Keratinocyte (primary cell): Measurements from ENCODE around the gene TRMO.

Source experiments
- EZH2 ChIP-seq: IDR thresholded peaks from one replicate; pipeline ENCODE4 v1.6.1; 2012; ENCODE audit warnings: inconsistent platforms, mild to moderate bottlenecking, low read length, moderate library complexity
- TF ChIP-seq, protein P1 (sequence below), 3 experiments: IDR thresholded peaks in 1 of 3; conservative IDR thresholded peaks in 1 of 3; optimal IDR thresholded peaks in 1 of 3; 2 replicates in 2 of 3; 3 replicates in 1 of 3; pipeline versions ENCODE3 to v1.5.1; 2011; ENCODE audit warnings: low read length in 3 of 3, mild to moderate bottlenecking in 3 of 3, moderate library complexity in 2 of 3, control low read depth in 1 of 3, inconsistent platforms in 1 of 3; ENCODE audit not compliant: insufficient read depth in 2 of 3; ENCODE audit errors: extremely low read depth in 1 of 3

DNA sequence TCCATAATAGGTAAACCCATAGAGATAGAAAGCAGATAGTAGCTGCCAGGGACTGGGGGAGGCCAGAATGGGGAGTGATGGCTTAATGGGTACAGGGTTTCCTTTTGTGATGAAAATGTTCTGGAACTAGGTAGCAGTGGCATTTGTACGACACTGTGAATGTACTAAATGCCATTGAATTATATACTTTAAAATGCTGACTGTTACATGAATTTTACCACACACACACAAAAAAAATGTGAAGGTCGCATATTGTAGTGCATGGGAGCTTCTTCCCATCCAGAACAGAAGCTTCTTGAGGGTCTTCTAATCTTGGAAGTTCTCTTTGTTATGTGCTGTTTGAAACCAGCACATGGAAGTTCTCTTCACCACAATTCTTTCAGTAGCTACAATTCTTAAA lies 40.9 kb upstream of the TRMO start:
- TF ChIP-seq, protein P1, sequence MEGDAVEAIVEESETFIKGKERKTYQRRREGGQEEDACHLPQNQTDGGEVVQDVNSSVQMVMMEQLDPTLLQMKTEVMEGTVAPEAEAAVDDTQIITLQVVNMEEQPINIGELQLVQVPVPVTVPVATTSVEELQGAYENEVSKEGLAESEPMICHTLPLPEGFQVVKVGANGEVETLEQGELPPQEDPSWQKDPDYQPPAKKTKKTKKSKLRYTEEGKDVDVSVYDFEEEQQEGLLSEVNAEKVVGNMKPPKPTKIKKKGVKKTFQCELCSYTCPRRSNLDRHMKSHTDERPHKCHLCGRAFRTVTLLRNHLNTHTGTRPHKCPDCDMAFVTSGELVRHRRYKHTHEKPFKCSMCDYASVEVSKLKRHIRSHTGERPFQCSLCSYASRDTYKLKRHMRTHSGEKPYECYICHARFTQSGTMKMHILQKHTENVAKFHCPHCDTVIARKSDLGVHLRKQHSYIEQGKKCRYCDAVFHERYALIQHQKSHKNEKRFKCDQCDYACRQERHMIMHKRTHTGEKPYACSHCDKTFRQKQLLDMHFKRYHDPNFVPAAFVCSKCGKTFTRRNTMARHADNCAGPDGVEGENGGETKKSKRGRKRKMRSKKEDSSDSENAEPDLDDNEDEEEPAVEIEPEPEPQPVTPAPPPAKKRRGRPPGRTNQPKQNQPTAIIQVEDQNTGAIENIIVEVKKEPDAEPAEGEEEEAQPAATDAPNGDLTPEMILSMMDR (optimal IDR thresholded peaks at IDR 0.05 in 1 of 3, IDR thresholded peaks at IDR 0.05 in 1 of 3, conservative IDR thresholded peaks at IDR 0.05 in 1 of 3; ENCODE audit: extremely low read depth in 1 of 3, insufficient read depth in 2 of 3, low read length in 3 of 3): no peak
- no peak for TF ChIP-seq EZH2
